Neuronal stem cell (in vitro differentiated cells): ENCODE data around the gene PAOX.

Experiments
- DNase-seq: peaks from one replicate; pipeline ENCODE4 v3.0.0-alpha.2; 2013; ENCODE audit warnings: low spot score
- H2AFZ ChIP-seq: one replicate; pipeline ENCODE4 v1.6.1; 2013; ENCODE audit warnings: mild to moderate bottlenecking, low read length, inconsistent platforms
- H2AK5ac ChIP-seq: 2 replicates; pipeline ENCODE4 v1.6.1; 2013; ENCODE audit warnings: low read depth, mild to moderate bottlenecking, inconsistent platforms, low read length, moderate library complexity, mixed read lengths
- H2BK120ac ChIP-seq: 2 replicates; pipeline ENCODE4 v1.6.1; 2013; ENCODE audit warnings: low read depth, mild to moderate bottlenecking, inconsistent platforms, low read length, moderate library complexity, mixed read lengths
- H2BK12ac ChIP-seq: one replicate; pipeline ENCODE4 v1.6.1; 2013; ENCODE audit warnings: low read length, inconsistent platforms
- H2BK15ac ChIP-seq: 2 replicates; pipeline ENCODE4 v1.6.1; 2013; ENCODE audit warnings: mild to moderate bottlenecking, low read length, inconsistent platforms, mixed read lengths
- H2BK5ac ChIP-seq: one replicate; pipeline ENCODE4 v1.6.1; 2013; ENCODE audit warnings: inconsistent platforms, mild to moderate bottlenecking, low read length, moderate library complexity
- H3K14ac ChIP-seq: one replicate; pipeline ENCODE4 v1.6.1; 2013; ENCODE audit warnings: low read length, inconsistent platforms
- H3K18ac ChIP-seq: 2 replicates; pipeline ENCODE4 v1.6.1; 2013; ENCODE audit warnings: low read length, inconsistent platforms
- H3K23ac ChIP-seq: 2 replicates; pipeline ENCODE4 v1.6.1; 2013; ENCODE audit warnings: low read depth, mild to moderate bottlenecking, mixed read lengths, low read length, inconsistent platforms; ENCODE audit not compliant: poor library complexity
- H3K27ac ChIP-seq: replicated peaks from 3 replicates; pipeline ENCODE4 v1.5.1; 2013; ENCODE audit warnings: low read length, inconsistent platforms
- H3K27me3 ChIP-seq, 3 experiments: 2 replicates each; pipeline ENCODE4 v1.6.1; 2013; ENCODE audit warnings: low read length in 3 of 3, mild to moderate bottlenecking in 2 of 3, inconsistent platforms in 1 of 3, low read depth in 1 of 3, mixed read lengths in 1 of 3, moderate library complexity in 1 of 3; ENCODE audit not compliant: control insufficient read depth in 3 of 3, insufficient read depth in 3 of 3
- H3K36me3 ChIP-seq, 2 donors: replicated peaks in 1 of 2; 2 replicates each; pipeline ENCODE4 v1.6.1; 2013; ENCODE audit warnings: low read length in 2 of 2; ENCODE audit not compliant: control insufficient read depth in 2 of 2, insufficient read depth in 2 of 2
- H3K4ac ChIP-seq: 2 replicates; pipeline ENCODE4 v1.6.1; 2013; ENCODE audit warnings: inconsistent platforms, mild to moderate bottlenecking, low read length, moderate library complexity
- H3K4me1 ChIP-seq, 2 donors: 1 replicate in 1 of 2; 2 replicates in 1 of 2; pipeline ENCODE4 v1.6.1; 2013; ENCODE audit warnings: low read length in 2 of 2, low read depth in 1 of 2; ENCODE audit not compliant: control insufficient read depth in 2 of 2, insufficient read depth in 1 of 2
- H3K4me2 ChIP-seq: one replicate; pipeline ENCODE4 v1.6.1; 2013; ENCODE audit warnings: mild to moderate bottlenecking, low read length, inconsistent platforms; ENCODE audit not compliant: insufficient read depth, poor library complexity, severe bottlenecking
- H3K4me3 ChIP-seq, 2 donors: 2 replicates each; pipeline ENCODE4 v1.5.1; 2013; ENCODE audit warnings: low read length in 2 of 2, mild to moderate bottlenecking in 2 of 2, inconsistent platforms in 1 of 2, moderate library complexity in 1 of 2
- H3K79me1 ChIP-seq: one replicate; pipeline ENCODE4 v1.6.1; 2013; ENCODE audit warnings: low read depth, mild to moderate bottlenecking, inconsistent platforms, low read length, moderate library complexity
- H3K9ac ChIP-seq: one replicate; pipeline ENCODE4 v1.6.1; 2013; ENCODE audit warnings: mild to moderate bottlenecking, low read depth, low read length, inconsistent platforms; ENCODE audit not compliant: poor library complexity
- H3K9me3 ChIP-seq, 2 donors: replicated peaks in 1 of 2; 2 replicates each; pipeline versions ENCODE3 to v1.6.1; 2013; ENCODE audit warnings: low read length in 2 of 2, mild to moderate bottlenecking in 2 of 2, inconsistent platforms in 1 of 2, low read depth in 1 of 2, mixed read lengths in 1 of 2, moderate library complexity in 1 of 2; ENCODE audit not compliant: control insufficient read depth in 2 of 2, insufficient read depth in 1 of 2
- H4K8ac ChIP-seq: one replicate; pipeline ENCODE4 v1.6.1; 2013; ENCODE audit warnings: low read depth, mild to moderate bottlenecking, inconsistent platforms, low read length, moderate library complexity
- H4K91ac ChIP-seq: one replicate; pipeline ENCODE4 v1.6.1; 2013; ENCODE audit warnings: low read length, low read depth, mild to moderate bottlenecking, inconsistent platforms; ENCODE audit not compliant: poor library complexity
- WGBS, 2 donors: extraction: QIAGEN DNeasy Blood & Tissue Kit; methylation state at CpG; one replicate each; pipeline ENCODE4 v1.1.7; 2013; ENCODE audit warnings: missing lambda C conversion rate in 2 of 2, mixed read lengths in 1 of 2; ENCODE audit not compliant: insufficient read length in 2 of 2, insufficient replicate concordance in 1 of 2; ENCODE audit errors: extremely low coverage in 2 of 2; 5-methylcytosine and 5-hydroxymethylcytosine counted together

PAOX gene

DNA sequence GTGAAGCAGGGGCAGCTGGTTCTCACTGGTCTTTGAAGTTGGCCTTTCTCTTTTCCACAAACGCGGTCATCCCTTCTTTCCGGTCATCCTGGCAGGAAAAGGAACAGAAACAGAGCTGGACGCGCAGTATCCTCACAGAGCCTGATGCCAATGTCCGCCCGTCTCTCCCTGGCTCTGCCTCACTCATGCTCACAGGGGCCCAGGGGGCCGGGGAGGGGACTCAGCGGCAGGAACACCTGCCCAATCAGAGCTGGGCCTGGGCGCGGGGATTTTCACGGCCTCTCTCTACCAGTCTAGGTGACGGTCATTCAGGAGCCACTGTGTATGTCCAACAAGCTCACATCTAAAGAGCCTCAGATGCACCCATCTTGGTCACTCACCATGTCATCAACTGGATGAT lies 16.2 kb upstream of the PAOX start:
- no peak overlapping the region for H2AFZ ChIP-seq
- H2BK12ac ChIP-seq: no peak overlapping the region
- H3K9me3 ChIP-seq: peaks cover 0 to 6% of the 10 kb centered on the region in 2 donors
- no peak overlapping the region for H3K23ac ChIP-seq
- H3K4me2 ChIP-seq: no peak overlapping the region
- H2BK5ac ChIP-seq: no peak overlapping the region
- no peak overlapping the region for H2BK120ac ChIP-seq
- H3K14ac ChIP-seq: no peak overlapping the region
- no peak overlapping the region for H2AK5ac ChIP-seq
- H3K18ac ChIP-seq: no peak overlapping the region
- H3K27ac ChIP-seq: no peak overlapping the region
- H4K8ac ChIP-seq: no peak overlapping the region
- H3K36me3 ChIP-seq: peaks cover 37 to 55% of the 10 kb centered on the region in 2 donors
- H3K9ac ChIP-seq: no peak overlapping the region
- no peak overlapping the region for H3K4ac ChIP-seq
- no peak for DNase-seq
- H3K79me1 ChIP-seq: no peaks in the 10 kb centered on the region
- no peaks in the 10 kb centered on the region for H3K4me1 ChIP-seq
- no peak overlapping the region for H2BK15ac ChIP-seq
- H4K91ac ChIP-seq: no peak overlapping the region
- H3K4me3 ChIP-seq: no peak overlapping the region
- whole genome bisulfite sequencing, 2 donors: no CpG with 5 or more reads among the region's 13 CpGs
- no peaks in the 10 kb centered on the region for H3K27me3 ChIP-seq

DNA sequence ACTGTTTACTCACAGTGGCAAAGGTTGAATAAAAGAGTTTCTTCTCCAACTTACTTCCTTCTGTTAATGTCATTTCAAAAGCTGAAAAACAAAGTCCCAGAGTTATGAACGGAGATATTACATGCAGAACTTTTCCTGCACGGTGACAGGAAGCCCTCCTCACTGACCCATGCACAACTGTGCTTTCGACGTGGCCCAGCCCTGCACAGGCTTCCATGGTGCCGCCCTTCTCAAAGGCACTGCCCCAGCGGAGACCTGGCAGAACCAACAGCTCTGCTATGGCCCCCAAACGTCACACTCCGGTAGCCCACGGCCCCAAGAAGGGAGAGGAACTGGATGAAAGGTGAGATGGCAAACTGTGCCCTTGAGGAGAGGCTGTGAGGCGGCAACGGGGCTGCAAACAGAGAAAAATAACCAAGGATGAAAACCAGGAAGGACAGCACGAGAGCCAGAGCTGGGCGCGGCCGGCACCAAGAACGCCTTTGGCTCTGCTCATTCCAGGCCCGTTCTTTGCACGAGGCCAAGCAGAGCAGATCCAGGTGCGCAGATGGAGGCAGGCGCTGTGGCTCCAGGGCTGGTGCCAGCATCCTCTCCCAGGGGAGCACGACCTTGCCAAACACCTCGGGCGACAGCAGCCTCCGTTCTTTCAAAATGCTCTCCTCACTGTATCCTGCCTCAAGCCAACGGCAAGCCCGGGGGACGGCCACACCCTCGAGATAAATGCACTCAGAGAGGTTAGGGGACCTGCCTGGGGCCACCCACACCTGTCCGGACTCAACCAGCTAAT lies 14.2 kb upstream of the PAOX start:
- H3K9ac ChIP-seq: peak overlapping the region; percentile 1
- H2BK15ac ChIP-seq: no peak overlapping the region
- no peak overlapping the region for H3K4me2 ChIP-seq
- no peak overlapping the region for H3K4me3 ChIP-seq
- H3K14ac ChIP-seq: no peak overlapping the region
- H2AFZ ChIP-seq: no peak overlapping the region
- H3K4me1 ChIP-seq: no peaks in the 10 kb centered on the region
- H2AK5ac ChIP-seq: no peak overlapping the region
- no peak for DNase-seq
- H2BK12ac ChIP-seq: no peak overlapping the region
- H2BK5ac ChIP-seq: no peak overlapping the region
- H3K18ac ChIP-seq: no peak overlapping the region
- H3K27ac ChIP-seq: no peak overlapping the region
- H3K23ac ChIP-seq: no peak overlapping the region
- H4K91ac ChIP-seq: no peak overlapping the region
- no peaks in the 10 kb centered on the region for H3K27me3 ChIP-seq
- H3K4ac ChIP-seq: no peak overlapping the region
- no peak overlapping the region for H4K8ac ChIP-seq
- no peak overlapping the region for H2BK120ac ChIP-seq
- peaks cover 0 to 6% of the 10 kb centered on the region in 2 donors for H3K9me3 ChIP-seq
- WGBS, 2 donors: no CpG with 5 or more reads among the region's 29 CpGs
- peaks cover 53 to 75% of the 10 kb centered on the region in 2 donors for H3K36me3 ChIP-seq
- no peaks in the 10 kb centered on the region for H3K79me1 ChIP-seq

GRCh38 chr10:133365461-133366129 lies 13.5 kb upstream of the PAOX start:
- peaks cover 61 to 83% of the 10 kb centered on the region in 2 donors for H3K36me3 ChIP-seq
- H2BK15ac ChIP-seq: no peak overlapping the region
- H3K4me3 ChIP-seq: peak overlapping the region in 1 of 2 donors; percentile 37
- no peak overlapping the region for H3K4ac ChIP-seq
- H4K91ac ChIP-seq: no peak overlapping the region
- H3K9me3 ChIP-seq: peaks cover 3 to 6% of the 10 kb centered on the region in 2 donors
- H3K23ac ChIP-seq: no peak overlapping the region
- WGBS, 2 donors: no CpG with 5 or more reads among the region's 13 CpGs
- no peak overlapping the region for H2BK120ac ChIP-seq
- DNase-seq: no peak
- H2BK12ac ChIP-seq: no peak overlapping the region
- no peaks in the 10 kb centered on the region for H3K4me1 ChIP-seq
- no peak overlapping the region for H3K4me2 ChIP-seq
- H3K27me3 ChIP-seq: no peaks in the 10 kb centered on the region
- H3K27ac ChIP-seq: no peak overlapping the region
- H2BK5ac ChIP-seq: no peak overlapping the region
- H3K18ac ChIP-seq: no peak overlapping the region
- no peak overlapping the region for H2AFZ ChIP-seq
- H2AK5ac ChIP-seq: no peak overlapping the region
- H3K79me1 ChIP-seq: no peaks in the 10 kb centered on the region
- H4K8ac ChIP-seq: no peak overlapping the region
- H3K14ac ChIP-seq: no peak overlapping the region
- H3K9ac ChIP-seq: no peak overlapping the region

GRCh38 chr10:133366130-133366478 lies 13.0 kb upstream of the PAOX start:
- DNase-seq: no peak
- Histone ChIP-seq H2AK5ac (no peak overlapping the region), H2BK120ac (no peak overlapping the region), H4K8ac (no peak overlapping the region), H3K27ac (no peak overlapping the region), H2BK5ac (no peak overlapping the region), H3K79me1 (no peaks in the 10 kb centered on the region), H3K27me3 (no peaks in the 10 kb centered on the region), H3K9me3 (peaks cover 4 to 6% of the 10 kb centered on the region in 2 donors), H4K91ac (no peak overlapping the region), H3K4me2 (no peak overlapping the region), H3K14ac (no peak overlapping the region), H3K4ac (no peak overlapping the region), H2BK12ac (no peak overlapping the region), H3K18ac (no peak overlapping the region), H3K4me1 (no peaks in the 10 kb centered on the region), H3K23ac (no peak overlapping the region), H3K9ac (peak overlapping the region; percentile 36), H2BK15ac (no peak overlapping the region), H3K36me3 (peaks cover 62 to 85% of the 10 kb centered on the region in 2 donors), H3K4me3 (peak overlapping the region in 1 of 2 donors; percentile 37), H2AFZ (no peak overlapping the region)
- WGBS, 2 donors: no CpG with 5 or more reads among the region's 17 CpGs
